Stimulated activated CD4-positive, alpha-beta T cell treated with anti-CD3 and anti-CD28 coated beads, Interleukin-1b, Interleukin-23, amount 100 ng/mL, for 1 hour (primary cell): Measurements from ENCODE around the gene AP2S1.
"Not testable (repeated sequence)": the region's sequence is repeated elsewhere in the genome, so short reads cannot be mapped to it uniquely, and the experiment has no call there.

ENCODE experiments used
- DNase-seq, 2 donors: peaks; one replicate each; pipeline ENCODE4 v3.0.0-alpha.2; 2020; ENCODE audit warnings: low read depth in 2 of 2

AP2S1 gene

GRCh38 chr19:46841458-46842083, 9.1 kb downstream of the AP2S1 start:
- DNase-seq, result no peak

DNA sequence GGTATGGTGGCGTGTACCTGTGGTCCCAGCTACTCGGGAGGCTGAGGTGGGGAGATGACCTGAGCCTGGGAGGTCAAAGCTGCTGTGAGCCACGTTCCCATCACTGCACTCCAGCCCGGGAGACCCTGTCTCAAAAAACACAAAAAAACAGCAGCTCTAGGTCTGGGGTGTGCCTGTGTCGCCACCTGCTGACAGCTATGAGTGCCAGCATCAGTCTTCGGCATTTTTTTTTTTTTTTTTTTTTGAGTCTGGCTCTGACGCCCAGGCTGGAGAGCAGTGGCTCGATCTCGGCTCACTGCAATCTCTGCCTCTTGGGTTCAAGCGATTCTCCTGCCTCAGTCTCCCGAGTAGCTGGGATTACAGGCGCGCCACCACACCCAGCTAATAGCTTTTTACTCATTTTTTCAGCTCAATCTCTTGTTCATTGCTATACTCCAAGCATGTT, 10.1 kb downstream of the AP2S1 start:
- no peak for DNase-seq

DNA sequence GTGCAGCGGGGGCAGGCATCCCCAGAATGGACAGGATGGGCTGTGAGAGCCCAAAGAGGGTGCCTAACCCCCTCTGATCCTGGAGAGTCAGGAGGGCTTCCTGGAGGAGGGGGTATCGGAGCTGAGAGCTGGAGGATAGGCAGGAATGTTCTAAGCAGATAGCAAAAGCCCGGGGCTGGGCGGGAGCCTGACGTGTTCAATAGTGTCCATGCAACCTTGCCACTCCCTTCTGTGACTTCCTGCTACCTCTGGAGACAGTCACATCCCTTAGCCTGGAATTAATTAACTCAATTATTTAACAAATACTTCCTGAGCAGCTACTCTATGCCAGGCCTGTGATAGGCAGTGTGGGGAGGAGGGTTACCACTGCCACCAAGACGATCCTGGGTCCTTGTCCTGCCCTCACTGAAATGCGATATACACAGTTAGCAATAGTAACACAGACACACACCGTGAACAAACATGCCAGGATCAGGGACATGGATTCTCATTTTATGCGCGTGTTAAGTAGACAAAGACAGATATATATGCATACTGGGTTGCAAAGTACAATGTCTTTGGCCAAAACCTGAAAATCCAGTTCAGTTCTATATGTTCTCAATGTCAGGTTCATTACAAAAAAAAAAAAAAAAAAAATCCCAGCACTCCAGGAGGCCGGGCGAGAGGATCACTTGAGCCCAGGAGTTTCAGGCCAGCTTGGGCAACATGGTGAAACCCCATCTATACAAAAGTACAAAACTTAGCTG, 10.7 kb downstream of the AP2S1 start:
- DNase-seq, result no peak

GRCh38 chr19:46838160-46838559, 12.5 kb downstream of the AP2S1 start:
- no peak for DNase-seq

- DNase-seq, result no peak
These were observed 15.7 kb downstream of the AP2S1 start for GRCh38 chr19:46834984-46835383.

GRCh38 chr19:46834121-46834520, 16.5 kb downstream of the AP2S1 start:
- DNase-seq, result no peak

- DNase-seq, result no peak
These were observed 19.8 kb downstream of the AP2S1 start for GRCh38 chr19:46830864-46831263.

GRCh38 chr19:46828484-46828883, 22.2 kb downstream of the AP2S1 start:
- peak in 1 of 2 donors; percentile 23 for DNase-seq

DNA sequence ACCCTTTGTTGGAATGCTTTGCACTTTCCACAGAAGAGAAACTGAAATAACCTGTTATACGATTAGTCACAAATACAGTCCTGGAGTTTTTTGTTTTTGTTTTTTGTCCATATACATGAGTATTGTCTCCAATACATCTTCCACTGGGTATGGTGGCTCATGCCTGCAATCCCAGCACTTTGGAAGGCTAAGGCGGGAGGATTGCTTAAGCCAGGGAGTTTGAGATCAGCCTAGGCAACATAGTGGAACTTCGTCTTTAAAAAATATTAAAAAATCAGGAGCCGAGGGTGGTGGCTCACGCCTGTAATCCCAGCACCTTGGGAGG, 25.0 kb downstream of the AP2S1 start:
- no peak for DNase-seq

- DNase-seq, result no peak
These were observed 25.5 kb downstream of the AP2S1 start for GRCh38 chr19:46824890-46825730.

GRCh38 chr19:46823049-46823448, 27.6 kb downstream of the AP2S1 start:
- no peak for DNase-seq

DNA sequence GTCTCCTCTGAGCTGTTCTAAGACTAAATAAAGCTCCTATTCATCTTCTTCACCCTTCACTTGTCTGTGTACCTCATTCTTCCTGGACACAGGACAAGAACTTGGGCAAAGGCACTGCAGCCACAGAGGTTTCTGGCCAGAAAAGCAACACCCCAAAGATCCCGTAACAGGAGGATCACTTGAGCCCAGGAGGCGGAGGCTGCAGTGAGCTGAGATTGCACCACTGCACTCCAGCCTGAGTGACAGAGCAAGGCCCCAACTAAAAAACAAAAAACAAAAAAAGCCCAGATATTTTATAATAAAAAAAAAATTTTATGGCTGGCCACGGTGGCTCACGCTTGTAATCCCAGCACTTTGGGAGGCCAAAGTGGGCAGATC, 28.2 kb downstream of the AP2S1 start:
- DNase-seq, result not testable (repeated sequence)

GRCh38 chr19:46821512-46822409, 28.9 kb downstream of the AP2S1 start:
- peak; percentile 21 to 24 for DNase-seq

- no peak for DNase-seq
These were observed 31.8 kb downstream of the AP2S1 start for GRCh38 chr19:46818812-46819211.

DNA sequence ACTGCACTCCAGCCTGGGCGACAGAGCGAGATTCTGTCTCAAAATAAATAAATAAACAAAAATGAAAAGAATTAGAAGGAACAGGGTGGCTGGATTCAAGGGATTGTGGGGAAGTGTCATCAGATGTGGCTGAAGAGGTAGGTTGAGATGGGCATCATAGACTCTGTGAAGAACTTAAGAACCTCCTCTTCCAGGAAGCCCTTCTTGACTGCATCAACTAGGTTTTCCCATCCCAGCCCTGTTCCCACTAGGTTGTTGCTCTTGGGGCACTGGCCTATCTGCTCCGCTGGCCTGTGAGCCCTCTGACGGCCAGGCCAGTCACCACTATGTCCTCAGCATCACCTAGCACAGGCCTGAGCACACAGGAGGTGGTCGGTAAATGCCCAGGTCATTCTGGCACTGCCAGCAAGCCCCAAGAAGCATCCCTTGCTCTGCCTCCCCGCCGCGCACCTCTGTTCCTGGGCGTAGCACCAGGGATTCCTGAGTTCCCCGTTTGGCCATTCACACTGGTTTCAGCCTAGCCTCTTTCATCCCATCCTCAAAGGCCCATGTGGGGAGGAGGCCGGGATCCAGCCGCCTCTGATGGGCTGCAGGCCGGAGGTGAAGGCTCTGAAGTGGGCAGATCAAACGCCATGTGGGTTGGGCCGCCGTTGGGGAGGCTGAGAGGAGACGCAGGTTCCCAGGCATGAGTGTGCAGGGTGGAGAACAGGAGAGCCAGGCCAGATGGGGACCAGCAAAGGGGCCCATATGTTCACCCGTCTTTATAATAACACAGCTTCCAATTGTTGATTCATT, 34.6 kb downstream of the AP2S1 start:
- DNase-seq, result no peak

DNA sequence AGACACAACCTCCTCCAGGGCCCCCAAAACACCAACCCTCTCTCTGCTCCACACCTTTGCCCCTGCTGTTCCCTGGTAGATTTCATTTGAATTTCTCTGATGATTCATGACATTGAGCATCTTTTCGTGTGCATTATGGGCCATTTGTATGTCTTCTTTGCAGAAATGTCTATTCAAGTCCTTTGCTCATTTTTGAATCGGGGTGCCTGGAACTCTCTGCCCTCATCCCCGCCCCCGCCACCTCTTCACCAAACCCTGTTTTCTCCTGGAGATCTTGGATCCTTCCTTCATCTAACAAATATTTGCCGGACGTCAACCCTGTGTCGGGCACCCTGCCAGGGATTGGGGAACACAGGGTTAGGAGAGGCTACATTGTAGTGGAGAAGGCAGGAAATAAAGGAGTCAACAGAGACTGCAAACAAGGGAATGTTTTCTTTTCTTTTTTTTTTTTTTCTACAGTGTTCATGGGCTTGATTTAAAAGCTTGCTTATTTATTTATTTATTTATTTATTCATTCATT, 36.7 kb downstream of the AP2S1 start:
- no peak for DNase-seq

GRCh38 chr19:46812977-46813838, 37.4 kb downstream of the AP2S1 start:
- DNase-seq, result no peak

DNA sequence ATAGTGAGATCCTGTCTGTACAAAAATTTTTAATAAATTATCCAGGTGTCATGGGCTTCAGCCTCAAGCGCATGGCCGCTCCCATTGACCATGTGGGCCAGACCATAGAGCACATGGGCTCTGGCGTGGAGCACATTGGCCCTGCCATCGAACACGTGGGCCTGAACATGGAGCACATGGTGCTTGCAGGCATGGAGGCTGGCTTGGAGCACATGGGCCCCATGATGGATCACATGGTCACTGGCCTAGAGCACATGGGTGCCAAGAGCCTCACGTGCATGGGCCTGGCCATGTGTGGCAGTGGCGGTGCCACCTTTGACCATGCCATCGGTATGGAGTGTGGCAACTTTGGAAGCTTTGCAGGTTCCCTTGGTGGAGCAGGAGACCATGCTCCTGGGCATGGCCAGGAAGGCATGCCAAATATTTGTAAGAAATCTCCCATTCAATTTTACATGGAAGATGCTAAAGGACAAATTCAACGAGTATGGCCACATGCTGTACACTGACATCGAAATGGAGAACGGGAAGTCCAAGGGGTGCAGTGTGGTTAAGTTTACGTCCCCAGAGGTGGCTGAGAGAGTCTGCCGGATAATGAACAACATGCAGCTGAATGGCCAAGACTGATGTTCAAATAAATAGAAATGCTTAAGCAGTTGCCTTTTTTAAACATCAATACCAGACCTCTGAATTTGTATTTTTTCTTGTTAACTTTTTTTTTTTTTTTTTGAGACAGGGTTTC, 40.9 kb downstream of the AP2S1 start:
- no peak for DNase-seq

DNA sequence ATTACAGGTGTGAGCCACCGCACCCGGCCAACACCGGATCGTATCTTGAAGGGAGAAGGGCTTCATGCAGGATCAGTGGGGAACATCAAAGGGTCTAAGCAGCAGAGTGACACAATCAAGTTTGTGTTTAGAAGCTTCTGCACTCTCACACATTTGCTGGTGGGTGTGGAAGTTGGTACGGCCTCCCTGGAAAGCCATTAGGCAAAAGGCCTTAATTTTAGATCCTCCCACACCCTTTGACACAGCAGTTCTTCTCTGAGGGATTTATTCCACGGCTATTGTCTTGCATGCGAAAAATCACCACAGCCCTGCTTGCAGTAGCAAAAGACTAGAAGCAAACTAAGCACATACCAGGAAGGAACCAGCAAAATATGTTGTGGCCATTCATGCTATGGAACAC, 44.0 kb downstream of the AP2S1 start:
- DNase-seq, result no peak
